B cell (primary cell): Measurements from ENCODE around the gene GSTA4. TPM values are rescaled to one million over a fixed set of nuclear protein-coding genes. Genes with fewer than 3 reads are reported as not detected.

Experiments
- ATAC-seq: fragments of 200-7000 bp; cut with Tn5 transposase; one replicate; pipeline ENCODE4 v1.10.0; 2021; ENCODE audit warnings: low read depth, mild to moderate bottlenecking, moderate number of reproducible peaks, moderate library complexity
- CTCF ChIA-PET: fragments of 350-600 bp; sonication (Branson Sonifier 250); formaldehyde crosslinking; loops from one replicate; lab custom pipeline; 2021; ENCODE audit warnings: antibody characterized with exemption, inconsistent platforms; lab: Charles Lee
- POLR2A ChIA-PET: fragments of 350-600 bp; sonication (Branson Sonifier 250); formaldehyde crosslinking; loops from one replicate; lab custom pipeline; 2021; ENCODE audit warnings: antibody characterized with exemption; lab: Charles Lee
- DNase-seq: peaks from one replicate; pipeline ENCODE4 v3.0.0; 2013
- H2AFZ ChIP-seq: 2 replicates; pipeline ENCODE4 v1.6.1; 2012; ENCODE audit warnings: mild to moderate bottlenecking, low read depth, low read length; ENCODE audit not compliant: insufficient read depth, poor library complexity, severe bottlenecking
- H3K27ac ChIP-seq, 2 donors: 1 replicate in 1 of 2; 2 replicates in 1 of 2; pipeline ENCODE4 v1.5.1; 2012 to 2013; ENCODE audit warnings: low read length in 2 of 2, mild to moderate bottlenecking in 2 of 2, moderate library complexity in 1 of 2
- H3K27me3 ChIP-seq, 4 experiments: fragments of 200-600 bp in 1 of 4; sonication (generic) in 1 of 4; replicated peaks in 1 of 4; 1 replicate in 2 of 4; 2 replicates in 2 of 4; pipeline versions ENCODE4 v1.6.1 to v1.7.0; 2013 to 2016; ENCODE audit warnings: low read length in 3 of 4, mild to moderate bottlenecking in 2 of 4, mixed read lengths in 1 of 4, moderate library complexity in 1 of 4; ENCODE audit not compliant: insufficient read depth in 4 of 4, control insufficient read depth in 3 of 4; ENCODE audit errors: control extremely low read depth in 1 of 4
- H3K36me3 ChIP-seq, 2 experiments: replicated peaks in 1 of 2; 1 replicate in 1 of 2; 2 replicates in 1 of 2; pipeline versions ENCODE4 v1.6.1 to v1.7.1; 2013; ENCODE audit warnings: low read length in 1 of 2; ENCODE audit not compliant: insufficient read depth in 2 of 2, control insufficient read depth in 1 of 2; ENCODE audit errors: control extremely low read depth in 1 of 2, extremely low read depth in 1 of 2
- H3K4me1 ChIP-seq, 2 donors: fragments of 200-600 bp in 1 of 2; sonication (generic) in 1 of 2; 1 replicate in 1 of 2; 2 replicates in 1 of 2; pipeline versions ENCODE4 v1.5.1 to v1.6.1; 2013 to 2017; ENCODE audit warnings: low read length in 2 of 2; ENCODE audit not compliant: control insufficient read depth in 2 of 2, insufficient read depth in 2 of 2
- H3K4me2 ChIP-seq: replicated peaks from 2 replicates; pipeline ENCODE3; 2012; ENCODE audit warnings: mild to moderate bottlenecking, low read depth, low read length; ENCODE audit not compliant: poor library complexity, severe bottlenecking
- H3K4me3 ChIP-seq, 5 experiments: fragments of 200-600 bp in 1 of 5; sonication (generic) in 1 of 5; 1 replicate in 3 of 5; 2 replicates in 2 of 5; pipeline versions ENCODE4 v1.5.1 to v1.7.0; 2011 to 2016; ENCODE audit warnings: low read length in 4 of 5, mild to moderate bottlenecking in 4 of 5, low read depth in 2 of 5, control low read depth in 1 of 5, moderate library complexity in 1 of 5; ENCODE audit not compliant: insufficient read depth in 1 of 5; ENCODE audit errors: control extremely low read depth in 1 of 5, extremely low read depth in 1 of 5
- H3K79me2 ChIP-seq: fragments of 200-600 bp; sonication (generic); one replicate; pipeline ENCODE4 v1.6.0; 2016; ENCODE audit warnings: low read length; ENCODE audit not compliant: control insufficient read depth, insufficient read depth
- H3K9ac ChIP-seq: fragments of 200-600 bp; sonication (generic); 2 replicates; pipeline ENCODE4 v1.6.1; 2017; ENCODE audit warnings: mild to moderate bottlenecking, low read length, moderate library complexity
- H3K9me3 ChIP-seq, 3 donors: one replicate each; pipeline versions ENCODE4 v1.6.1 to v1.7.1; 2013; ENCODE audit warnings: low read length in 2 of 3; ENCODE audit not compliant: control insufficient read depth in 2 of 3, insufficient read depth in 1 of 3; ENCODE audit errors: control extremely low read depth in 1 of 3
- H4K20me1 ChIP-seq: 2 replicates; pipeline ENCODE4 v1.6.0; 2012; ENCODE audit warnings: mild to moderate bottlenecking, low read length; ENCODE audit not compliant: insufficient read depth, control insufficient read depth, poor library complexity, severe bottlenecking
- H3K27ac Mint-ChIP-seq: one replicate; pipeline ENCODE4 v1.8.0; 2021; ENCODE audit warnings: mixed read lengths
- H3K27me3 Mint-ChIP-seq: one replicate; pipeline ENCODE4 v1.8.0; 2021; ENCODE audit warnings: mixed read lengths
- H3K4me1 Mint-ChIP-seq: one replicate; pipeline ENCODE4 v1.8.0; 2021; ENCODE audit warnings: mixed read lengths
- H3K4me3 Mint-ChIP-seq: one replicate; pipeline ENCODE4 v1.8.0; 2021; ENCODE audit warnings: mixed read lengths
- H3K9me3 Mint-ChIP-seq: one replicate; pipeline ENCODE4 v1.8.0; 2022; ENCODE audit warnings: mixed read lengths; ENCODE audit not compliant: insufficient read depth
- CTCF ChIP-seq: fragments of 200-600 bp; IDR thresholded peaks from one replicate; pipeline ENCODE4 v1.8.0; 2022; ENCODE audit warnings: antibody characterized with exemption, mild to moderate bottlenecking
- EZH2 ChIP-seq: IDR thresholded peaks from 2 replicates; pipeline ENCODE4 v1.6.1; 2012; ENCODE audit warnings: borderline replicate concordance, low read depth, mild to moderate bottlenecking, moderate library complexity, low read length; ENCODE audit not compliant: insufficient read depth, poor library complexity, severe bottlenecking
- WGBS: methylation state at CpG from one replicate; pipeline ENCODE4 v1.1.5; 2013; ENCODE audit warnings: missing lambda C conversion rate; ENCODE audit not compliant: insufficient coverage; 5-methylcytosine and 5-hydroxymethylcytosine counted together
- intact Hi-C: fragments of 100-400 bp; cut with micrococcal nuclease; formaldehyde crosslinking; loops from one replicate; pipeline ENCODE4 v1.10.0; 2022
- polyA plus RNA-seq: library from polyadenylated mRNA; depleted of rRNA; stranded (reverse); fragments of >200 nt; gene quantifications from 2 replicates; pipeline ENCODE4 v1.2.3, GENCODE V29; 2012
- total RNA-seq, 2 donors: library from RNA; stranded (reverse); fragments of 120-200 nt in 1 of 2; gene quantifications; 1 replicate in 1 of 2; 2 replicates in 1 of 2; pipeline versions ENCODE4 v1.2.3 to v1.2.4, GENCODE V29; 2013 to 2022

GSTA4 gene
- total and polyA plus RNA-seq, 2 donors (not counting 1 experiment from before 2014, with no cell fraction given), result 1.7 to 4.9 TPM

DNA sequence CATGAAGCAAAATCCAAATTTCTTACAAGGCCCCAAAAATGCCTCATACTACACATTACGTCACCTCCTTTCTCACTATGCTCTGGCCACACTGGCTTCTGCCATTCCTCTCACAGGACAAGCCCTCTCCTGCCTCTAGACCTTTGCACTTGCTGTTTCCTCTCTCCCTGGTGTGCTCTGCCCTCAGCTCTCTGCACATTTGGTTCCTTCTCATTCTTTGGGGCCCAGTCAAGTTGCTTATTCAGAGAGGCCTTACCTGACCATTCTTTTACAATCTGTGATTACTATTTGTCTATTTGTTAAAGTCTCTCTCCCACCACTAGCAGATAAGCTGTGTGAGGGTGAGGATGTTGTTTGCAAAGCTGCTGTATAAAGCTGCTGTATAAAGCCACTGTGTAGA lies 15.4 kb upstream of the GSTA4 start:
- Histone ChIP-seq H3K36me3 (peaks cover 2 to 76% of the 10 kb centered on the region in 2 experiments), H3K9me3 (no peaks in the 10 kb centered on the region), H2AFZ (no peak overlapping the region), H3K4me3 (no peak overlapping the region), H3K79me2 (no peaks in the 10 kb centered on the region), H3K27me3 (no peaks in the 10 kb centered on the region), H3K27ac (no peak overlapping the region), H3K4me2 (no peak overlapping the region), H3K4me1 (no peaks in the 10 kb centered on the region), H3K9ac (no peak overlapping the region), H4K20me1 (no peaks in the 10 kb centered on the region)
- Mint-ChIP-seq H3K9me3 (no peaks in the 10 kb centered on the region), H3K27me3 (no peaks in the 10 kb centered on the region), H3K27ac (no peak overlapping the region), H3K4me1 (no peaks in the 10 kb centered on the region), H3K4me3 (no peak overlapping the region)
- TF ChIP-seq EZH2 (no peak), CTCF (no peak)
- CTCF ChIA-PET, result no interaction called here
- intact Hi-C loops, result no loop called here
- POLR2A ChIA-PET, result no interaction called here
- ATAC-seq, result no peak
- 93% methylated on average over 1 of the region's 1 CpG for WGBS
- DNase-seq, result no peak

GRCh38 chr6:53009511-53009910 lies 14.4 kb upstream of the GSTA4 start:
- no peak overlapping the region for H3K4me3 ChIP-seq
- H2AFZ ChIP-seq, result no peak overlapping the region
- ChIA-PET POLR2A (no interaction called here), CTCF (no interaction called here)
- H3K79me2 ChIP-seq, result no peaks in the 10 kb centered on the region
- TF ChIP-seq EZH2 (no peak), CTCF (no peak)
- H4K20me1 ChIP-seq, result no peaks in the 10 kb centered on the region
- no peak overlapping the region for H3K4me3 Mint-ChIP-seq
- H3K27ac ChIP-seq, result no peak overlapping the region
- H3K9me3 ChIP-seq, result no peaks in the 10 kb centered on the region
- H3K4me2 ChIP-seq, result no peak overlapping the region
- no peaks in the 10 kb centered on the region for H3K9me3 Mint-ChIP-seq
- no peaks in the 10 kb centered on the region for H3K27me3 Mint-ChIP-seq
- H3K27ac Mint-ChIP-seq, result no peak overlapping the region
- DNase-seq (no peak), ATAC-seq (no peak)
- no peaks in the 10 kb centered on the region for H3K4me1 ChIP-seq
- peaks cover 3 to 79% of the 10 kb centered on the region in 2 experiments for H3K36me3 ChIP-seq
- no peak overlapping the region for H3K9ac ChIP-seq
- no peaks in the 10 kb centered on the region for H3K27me3 ChIP-seq
- intact Hi-C loops, result no loop called here
- WGBS, result 94% methylated on average over 2 of the region's 3 CpGs
- H3K4me1 Mint-ChIP-seq, result no peaks in the 10 kb centered on the region
